ENCODE results near the gene CHMP5.

Gene CHMP5

GRCh38 chr9:33320230-33320567 lies 55.4 kb downstream of the CHMP5 start:
- no peak for DNase-seq

- DNase-seq: no peak
Measured at GRCh38 chr9:33320568-33321261, 55.9 kb downstream of the CHMP5 start.

GRCh38 chr9:33329117-33329563 lies 64.3 kb downstream of the CHMP5 start:
- DNase-seq: no peak

DNA sequence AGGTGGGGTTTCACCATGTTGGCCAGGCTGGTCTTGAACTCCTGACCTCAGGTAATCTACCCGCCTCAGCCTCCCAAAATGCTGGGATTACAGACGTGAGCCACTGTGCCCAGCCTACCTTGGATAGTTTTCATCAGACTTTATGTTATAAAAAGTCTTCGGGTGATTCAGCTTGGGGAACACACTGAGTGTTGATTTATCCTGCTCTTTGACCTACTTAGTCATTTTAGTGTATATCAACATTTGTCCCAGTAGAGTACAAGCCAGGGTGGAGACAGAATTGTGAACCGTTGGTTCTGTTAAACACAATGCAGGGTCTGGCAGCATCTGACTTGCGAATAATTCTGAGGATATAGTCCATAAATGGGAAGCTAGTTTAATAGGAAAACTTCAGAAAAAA lies 65.1 kb downstream of the CHMP5 start:
- no peak for DNase-seq

DNA sequence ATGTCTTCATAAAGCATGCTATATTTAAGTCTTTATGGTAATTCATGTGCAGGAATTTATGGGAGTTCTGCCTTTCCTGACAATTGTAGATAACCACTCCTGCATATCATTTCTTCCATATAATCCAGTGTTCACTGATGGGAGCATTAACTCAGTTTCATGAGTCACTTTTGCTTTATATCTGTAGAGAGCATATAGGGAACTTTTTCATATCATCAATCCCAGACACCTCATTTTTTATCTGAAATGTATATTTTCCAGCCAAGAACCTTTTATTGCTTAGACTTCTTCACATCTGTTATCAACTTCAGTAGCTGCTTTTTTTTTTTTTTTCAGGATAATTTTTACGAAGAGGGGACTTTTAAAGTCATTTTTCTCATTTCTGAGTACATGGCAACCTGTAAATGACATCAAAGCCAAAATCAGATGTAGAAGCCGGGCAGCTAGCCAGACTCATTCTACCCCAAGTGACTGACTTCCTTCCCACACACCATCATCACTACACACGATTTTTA lies 66.6 kb downstream of the CHMP5 start:
- DNase-seq: no peak
